Endothelial cell of umbilical vein (primary cell): ENCODE results near the gene SLC30A1. TPM values are rescaled to one million over a fixed set of nuclear protein-coding genes. Genes with fewer than 3 reads are reported as not detected.

Experiments used
- BruUV-seq: library from RNA; stranded (reverse); fragments of 400-500 nt; replicated peaks from 2 replicates; lab custom pipeline; 2021; lab: Mats Ljungman, UMichigan
- CTCF ChIA-PET: fragments of 300-600, 350-600 bp; sonication (Branson Sonifier 250); formaldehyde crosslinking; loops from one replicate; lab custom pipeline; 2021; ENCODE audit warnings: antibody characterized with exemption, inconsistent platforms; lab: Charles Lee
- POLR2A ChIA-PET: fragments of 300-600, 350-600 bp; sonication (Branson Sonifier 250); formaldehyde crosslinking; loops from one replicate; lab custom pipeline; 2021; ENCODE audit warnings: antibody characterized with exemption, inconsistent platforms; lab: Charles Lee
- DNase-seq: peaks from one replicate; pipeline ENCODE4 v3.0.0-alpha.2; 2011; ENCODE audit warnings: low read depth, low spot score
- FAIRE-seq: peaks from 2 replicates; lab custom pipeline; 2011; peaks lifted over from hg19 to GRCh38; lab: Jason Lieb, UNC
- H2AFZ ChIP-seq: 2 replicates; pipeline ENCODE4 v1.6.0; 2012; ENCODE audit warnings: low read depth, low read length, control low read depth, inconsistent platforms
- H3K27ac ChIP-seq: 2 replicates; pipeline ENCODE4 v1.5.1; 2011; ENCODE audit warnings: low read depth, mild to moderate bottlenecking, control low read depth, low read length, moderate library complexity; ENCODE audit not compliant: insufficient read depth
- H3K27me3 ChIP-seq, 2 experiments: 2 replicates each; pipeline versions ENCODE4 v1.6.0 to v1.6.1; 2011; ENCODE audit warnings: low read length in 2 of 2, mixed read lengths in 1 of 2; ENCODE audit not compliant: control insufficient read depth in 2 of 2, insufficient read depth in 2 of 2
- H3K36me3 ChIP-seq, 2 experiments: 2 replicates in 1 of 2; 3 replicates in 1 of 2; pipeline ENCODE4 v1.5.1; 2011; ENCODE audit warnings: low read length in 2 of 2, mild to moderate bottlenecking in 1 of 2, moderate library complexity in 1 of 2; ENCODE audit not compliant: control insufficient read depth in 2 of 2, insufficient read depth in 2 of 2; ENCODE audit errors: extremely low read depth in 1 of 2
- H3K4me1 ChIP-seq: 3 replicates; pipeline ENCODE4 v1.5.1; 2011; ENCODE audit warnings: mild to moderate bottlenecking, low read length; ENCODE audit not compliant: control insufficient read depth, insufficient read depth; ENCODE audit errors: extremely low read depth
- H3K4me2 ChIP-seq: 2 replicates; pipeline ENCODE4 v1.6.1; 2011; ENCODE audit warnings: low read length, control low read depth, mixed read lengths; ENCODE audit not compliant: insufficient read depth
- H3K4me3 ChIP-seq, 3 experiments: fragments of 200-600 bp in 1 of 3; sonication (generic), shearing (Covaris generic) in 1 of 3; replicated peaks in 1 of 3; 2 replicates each; pipeline ENCODE4 v1.5.1; 2011 to 2016; ENCODE audit warnings: control low read depth in 3 of 3, low read length in 3 of 3, mild to moderate bottlenecking in 2 of 3, inconsistent platforms in 1 of 3, low read depth in 1 of 3, moderate library complexity in 1 of 3; ENCODE audit not compliant: insufficient read depth in 1 of 3
- H3K79me2 ChIP-seq: 2 replicates; pipeline ENCODE4 v1.6.0; 2012; ENCODE audit warnings: low read length, inconsistent platforms; ENCODE audit not compliant: control insufficient read depth, insufficient read depth
- H3K9ac ChIP-seq: replicated peaks from 2 replicates; pipeline ENCODE3; 2011; ENCODE audit warnings: low read length, control low read depth; ENCODE audit not compliant: insufficient read depth; ENCODE audit errors: extremely low read depth
- H3K9me1 ChIP-seq: replicated peaks from 3 replicates; pipeline ENCODE4 v1.6.0; 2011; ENCODE audit warnings: mild to moderate bottlenecking, low read length; ENCODE audit not compliant: control insufficient read depth, insufficient read depth; ENCODE audit errors: extremely low read depth
- H3K9me3 ChIP-seq: replicated peaks from 2 replicates; pipeline ENCODE4 v1.5.1; 2012; ENCODE audit warnings: low read length, inconsistent platforms; ENCODE audit not compliant: control insufficient read depth, insufficient read depth
- H4K20me1 ChIP-seq: replicated peaks from 2 replicates; pipeline ENCODE3; 2011; ENCODE audit warnings: mild to moderate bottlenecking, low read length; ENCODE audit not compliant: control insufficient read depth, insufficient read depth; ENCODE audit errors: extremely low read depth
- CTCF ChIP-seq, 2 donors: IDR thresholded peaks; 1 replicate in 1 of 2; 2 replicates in 1 of 2; pipeline ENCODE4 v1.5.1; 2011; ENCODE audit warnings: low read length in 2 of 2, mild to moderate bottlenecking in 2 of 2, moderate library complexity in 2 of 2, control low read depth in 1 of 2, inconsistent platforms in 1 of 2, low read depth in 1 of 2; ENCODE audit not compliant: insufficient read depth in 1 of 2; ENCODE audit errors: extremely low read depth in 1 of 2
- EZH2 ChIP-seq: IDR thresholded peaks from 2 replicates; pipeline ENCODE4 v1.6.1; 2012; ENCODE audit warnings: borderline replicate concordance, low read depth, mild to moderate bottlenecking, moderate library complexity, low read length, inconsistent platforms; ENCODE audit not compliant: severe bottlenecking
- FOS ChIP-seq: IDR thresholded peaks from 2 replicates; pipeline ENCODE4 v1.6.1; 2011; ENCODE audit warnings: mild to moderate bottlenecking, low read length, moderate library complexity, borderline replicate concordance; ENCODE audit not compliant: insufficient read depth
- GATA2 ChIP-seq: IDR thresholded peaks from 2 replicates; pipeline ENCODE4 v1.7.0; 2011; ENCODE audit warnings: low read depth, mild to moderate bottlenecking, moderate library complexity, mixed read lengths, low read length; ENCODE audit not compliant: insufficient read length, insufficient read depth
- JUN ChIP-seq: IDR thresholded peaks from 2 replicates; pipeline ENCODE4 v1.6.1; 2011; ENCODE audit warnings: borderline replicate concordance, low read depth; ENCODE audit not compliant: insufficient read length, insufficient read depth
- MAX ChIP-seq: IDR thresholded peaks from 2 replicates; pipeline ENCODE4 v1.6.1; 2011; ENCODE audit not compliant: insufficient read depth, insufficient read length
- MYC ChIP-seq: IDR thresholded peaks from one replicate; pipeline ENCODE4 v1.6.1; 2011; ENCODE audit warnings: mild to moderate bottlenecking, low read depth, low read length
- POLR2A ChIP-seq: IDR thresholded peaks from 2 replicates; pipeline ENCODE4 v1.6.1; 2012; ENCODE audit warnings: low read depth, mild to moderate bottlenecking, control low read depth, low read length
- POLR2AphosphoS5 ChIP-seq: IDR thresholded peaks from 2 replicates; pipeline ENCODE4 v1.6.1; 2012; ENCODE audit warnings: low read depth, mild to moderate bottlenecking, control low read depth, low read length, moderate library complexity; ENCODE audit not compliant: insufficient read depth
- dilution Hi-C: fragments of 300-500 bp; cut with MboI; formaldehyde crosslinking; loops from one replicate; pipeline ENCODE4 v1.15.0; 2019; ENCODE audit warnings: low sequenced_read_pairs; ENCODE audit not compliant: extremely low pct_ligation_motif_present
- intact Hi-C: fragments of 100-400 bp; cut with micrococcal nuclease; formaldehyde crosslinking; loops from one replicate; pipeline ENCODE4 v1.10.0; 2022
- polyA plus RNA-seq, 4 experiments: library from polyadenylated mRNA; depleted of rRNA in 3 of 4; stranded (reverse) in 3 of 4; unstranded in 1 of 4; fragments of >200 nt; gene quantifications; 2 replicates each; pipeline versions ENCODE4 v1.2.1 to v1.2.3, GENCODE V29; 2011 to 2012; ENCODE audit warnings: missing spikeins in 1 of 4
- total RNA-seq: library from RNA; stranded (reverse); gene quantifications from 2 replicates; pipeline ENCODE4 v1.2.3, GENCODE V29; 2021

The SLC30A1 gene
- total and polyA plus RNA-seq, 2 donors (not counting 3 experiments of a cell fraction or from before 2014, with no cell fraction given), result 5.5 to 21.5 TPM

- ChIA-PET CTCF (no interaction called here), POLR2A (no interaction called here)
- H3K27me3 ChIP-seq, result no peaks in the 10 kb centered on the region
- no peak overlapping the region for H3K9ac ChIP-seq
- TF ChIP-seq POLR2AphosphoS5 (no peak), MAX (no peak), FOS (no peak), MYC (no peak), POLR2A (no peak), EZH2 (no peak), CTCF (IDR thresholded peaks at IDR 0.05; ENCODE audit: extremely low read depth in 1 of 2, insufficient read depth in 1 of 2, low read depth in 1 of 2, low read length in 2 of 2) (no peak), GATA2 (no peak), JUN (no peak)
- FAIRE-seq (no peak), DNase-seq (no peak)
- H2AFZ ChIP-seq, result no peak overlapping the region
- dilution Hi-C loops (no loop called here), intact Hi-C loops (no loop called here)
- no peaks in the 10 kb centered on the region for H4K20me1 ChIP-seq
- H3K4me3 ChIP-seq, result no peak overlapping the region
- H3K9me1 ChIP-seq, result no peaks in the 10 kb centered on the region
- no TSS peak for BruUV-seq
- H3K79me2 ChIP-seq, result peaks cover 23% of the 10 kb centered on the region
- no peak overlapping the region for H3K27ac ChIP-seq
- H3K36me3 ChIP-seq, result no peaks in the 10 kb centered on the region
- no peak overlapping the region for H3K4me2 ChIP-seq
- H3K4me1 ChIP-seq, result peaks cover 7% of the 10 kb centered on the region
- no peaks in the 10 kb centered on the region for H3K9me3 ChIP-seq
Measured at GRCh38 chr1:211581526-211581925, 2.6 kb upstream of the SLC30A1 start.
